ENCODE measurements around the gene LRP4.

Gene LRP4

GRCh38 chr11:46879056-46879585, 39.2 kb downstream of the LRP4 start (continued):
- TF ChIP-seq ZBTB49 (tag by site-specific recombination; IDR thresholded peaks at IDR 0.05; ENCODE audit: low read depth) (no peak), PBX3 (CRISPR knock-in tag; IDR thresholded peaks at IDR 0.05) (no peak), SALL2 (tag by site-specific recombination; IDR thresholded peaks at IDR 0.05; ENCODE audit: borderline replicate concordance) (no peak), ZNF704 (tag by site-specific recombination; IDR thresholded peaks at IDR 0.05) (no peak), ZNF138 (tag by site-specific recombination; IDR thresholded peaks at IDR 0.05; ENCODE audit: borderline replicate concordance) (no peak), ZNF174 (tag by site-specific recombination; IDR thresholded peaks at IDR 0.05) (no peak), ZNF140 (tag by site-specific recombination; IDR thresholded peaks at IDR 0.05) (no peak), ZNF558 (tag by site-specific recombination; IDR thresholded peaks at IDR 0.05) (no peak), OSR2 (tag by site-specific recombination; IDR thresholded peaks at IDR 0.05) (no peak), ZNF350 (tag by site-specific recombination; IDR thresholded peaks at IDR 0.05) (no peak), ZBTB44 (tag by site-specific recombination; IDR thresholded peaks at IDR 0.05) (no peak), ZFHX2 (tag by site-specific recombination; conservative IDR thresholded peaks at IDR 0.05) (no peak)

- no peaks in the 10 kb centered on the region for H3K4me1 ChIP-seq (ENCODE audit: control insufficient read depth, insufficient read depth, low read length)
- no peaks in the 10 kb centered on the region for H3K9me3 ChIP-seq (ENCODE audit: control insufficient read depth, insufficient read depth, low read depth, low read length)
- no peak overlapping the region for H3K4me3 ChIP-seq (ENCODE audit: low read depth, low read length)
- POLR2A ChIA-PET: no interaction called here
- H3K27ac ChIP-seq (ENCODE audit: extremely low read depth, low read depth, low read length): no peak overlapping the region
- CTCF ChIA-PET: interaction anchor here (1.1 kb wide), 1 partner anchor 277 kb away, joined by 4 read pairs; no protein-coding TSS in a partner anchor
- no peak for TF ChIP-seq ZNF626 (tag by site-specific recombination; IDR thresholded peaks at IDR 0.05)
- no peak for TF ChIP-seq KLF16 (tag by site-specific recombination; IDR thresholded peaks at IDR 0.05)
- H3K36me3 ChIP-seq (ENCODE audit: control insufficient read depth in 2 of 2, insufficient read depth in 1 of 2, low read length in 2 of 2): peaks cover 6 to 76% of the 10 kb centered on the region in 2 experiments; a peak in 2 of 3 replicates
Observed at GRCh38 chr11:46877580-46877979, 40.8 kb downstream of the LRP4 start.

- Histone ChIP-seq H3K27ac (ENCODE audit: extremely low read depth, low read depth, low read length) (no peak overlapping the region), H3K36me3 (ENCODE audit: control insufficient read depth in 2 of 2, insufficient read depth in 1 of 2, low read length in 2 of 2) (peaks cover 6 to 79% of the 10 kb centered on the region in 2 experiments; a peak in 2 of 3 replicates), H3K9me3 (ENCODE audit: control insufficient read depth, insufficient read depth, low read depth, low read length) (no peaks in the 10 kb centered on the region), H3K4me1 (ENCODE audit: control insufficient read depth, insufficient read depth, low read length) (no peaks in the 10 kb centered on the region), H3K4me3 (ENCODE audit: low read depth, low read length) (no peak overlapping the region)
- ChIA-PET CTCF (interaction anchor here (0.6 to 1.1 kb wide), 2 partner anchors 278 to 400 kb away, joined by 4 to 6 read pairs; no protein-coding TSS in a partner anchor), POLR2A (no interaction called here)
- TF ChIP-seq PRDM10 (tag by site-specific recombination; IDR thresholded peaks at IDR 0.05) (no peak), REPIN1 (tag by site-specific recombination; IDR thresholded peaks at IDR 0.05; ENCODE audit: low read depth) (no peak), ZNF510 (tag by site-specific recombination; IDR thresholded peaks at IDR 0.05; ENCODE audit: insufficient replicate concordance) (no peak), ZNF677 (tag by site-specific recombination; IDR thresholded peaks at IDR 0.05) (no peak), ZSCAN5A (tag by site-specific recombination; IDR thresholded peaks at IDR 0.05) (no peak), OSR2 (tag by site-specific recombination; IDR thresholded peaks at IDR 0.05) (no peak), ZNF600 (tag by site-specific recombination; IDR thresholded peaks at IDR 0.05) (no peak), SETDB1 (IDR thresholded peaks at IDR 0.05; ENCODE audit: insufficient read length, low read length) (no peak), ZNF747 (tag by site-specific recombination; IDR thresholded peaks at IDR 0.05) (no peak)
Observed at GRCh38 chr11:46876471-46876870, 41.9 kb downstream of the LRP4 start.

All from HEK293 (cell line).